Peyer's patch (tissue), 4 donors: Measurements from ENCODE around the gene PCDH12.

Experiments
- POLR2A ChIP-seq, 2 donors: fragments of 450-650 bp; IDR thresholded peaks; one replicate each; pipeline ENCODE4 v1.5.1; 2017; ENCODE audit warnings: antibody characterized with exemption in 2 of 2, mild to moderate bottlenecking in 2 of 2, moderate library complexity in 2 of 2
- TF ChIP-seq, protein P1 (sequence below), 6 experiments: fragments of 450-650 bp in 4 of 6; fragments of 200-600 bp in 2 of 6; sonication (generic) in 1 of 6; IDR thresholded peaks; one replicate each; pipeline ENCODE4 v1.5.1; 2017 to 2019; ENCODE audit warnings: antibody characterized with exemption in 6 of 6, mild to moderate bottlenecking in 3 of 6, moderate library complexity in 1 of 6

- TF ChIP-seq, protein P1, sequence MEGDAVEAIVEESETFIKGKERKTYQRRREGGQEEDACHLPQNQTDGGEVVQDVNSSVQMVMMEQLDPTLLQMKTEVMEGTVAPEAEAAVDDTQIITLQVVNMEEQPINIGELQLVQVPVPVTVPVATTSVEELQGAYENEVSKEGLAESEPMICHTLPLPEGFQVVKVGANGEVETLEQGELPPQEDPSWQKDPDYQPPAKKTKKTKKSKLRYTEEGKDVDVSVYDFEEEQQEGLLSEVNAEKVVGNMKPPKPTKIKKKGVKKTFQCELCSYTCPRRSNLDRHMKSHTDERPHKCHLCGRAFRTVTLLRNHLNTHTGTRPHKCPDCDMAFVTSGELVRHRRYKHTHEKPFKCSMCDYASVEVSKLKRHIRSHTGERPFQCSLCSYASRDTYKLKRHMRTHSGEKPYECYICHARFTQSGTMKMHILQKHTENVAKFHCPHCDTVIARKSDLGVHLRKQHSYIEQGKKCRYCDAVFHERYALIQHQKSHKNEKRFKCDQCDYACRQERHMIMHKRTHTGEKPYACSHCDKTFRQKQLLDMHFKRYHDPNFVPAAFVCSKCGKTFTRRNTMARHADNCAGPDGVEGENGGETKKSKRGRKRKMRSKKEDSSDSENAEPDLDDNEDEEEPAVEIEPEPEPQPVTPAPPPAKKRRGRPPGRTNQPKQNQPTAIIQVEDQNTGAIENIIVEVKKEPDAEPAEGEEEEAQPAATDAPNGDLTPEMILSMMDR (IDR thresholded peaks at IDR 0.05) = no peak
- TF ChIP-seq POLR2A (IDR thresholded peaks at IDR 0.05) = no peak
These were observed 20.4 kb upstream of the PCDH12 start for GRCh38 chr5:141978389-141978788.
